Renal cortical epithelial cell (primary cell): ENCODE data around the gene FLOT1. TPM values are rescaled to one million over a fixed set of nuclear protein-coding genes. Genes with fewer than 3 reads are reported as not detected.

Experiments
- DNase-seq: peaks from one replicate; pipeline ENCODE4 v3.0.0-alpha.2; 2011; ENCODE audit warnings: low read depth
- total RNA-seq: library from RNA; depleted of rRNA; stranded (reverse); fragments of >200 nt; gene quantifications from 2 replicates; pipeline ENCODE4 v1.2.3, GENCODE V29; 2014

FLOT1 gene, protein sequence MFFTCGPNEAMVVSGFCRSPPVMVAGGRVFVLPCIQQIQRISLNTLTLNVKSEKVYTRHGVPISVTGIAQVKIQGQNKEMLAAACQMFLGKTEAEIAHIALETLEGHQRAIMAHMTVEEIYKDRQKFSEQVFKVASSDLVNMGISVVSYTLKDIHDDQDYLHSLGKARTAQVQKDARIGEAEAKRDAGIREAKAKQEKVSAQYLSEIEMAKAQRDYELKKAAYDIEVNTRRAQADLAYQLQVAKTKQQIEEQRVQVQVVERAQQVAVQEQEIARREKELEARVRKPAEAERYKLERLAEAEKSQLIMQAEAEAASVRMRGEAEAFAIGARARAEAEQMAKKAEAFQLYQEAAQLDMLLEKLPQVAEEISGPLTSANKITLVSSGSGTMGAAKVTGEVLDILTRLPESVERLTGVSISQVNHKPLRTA
- total RNA-seq, result 19.4 and 100 TPM in 2 replicates

DNA sequence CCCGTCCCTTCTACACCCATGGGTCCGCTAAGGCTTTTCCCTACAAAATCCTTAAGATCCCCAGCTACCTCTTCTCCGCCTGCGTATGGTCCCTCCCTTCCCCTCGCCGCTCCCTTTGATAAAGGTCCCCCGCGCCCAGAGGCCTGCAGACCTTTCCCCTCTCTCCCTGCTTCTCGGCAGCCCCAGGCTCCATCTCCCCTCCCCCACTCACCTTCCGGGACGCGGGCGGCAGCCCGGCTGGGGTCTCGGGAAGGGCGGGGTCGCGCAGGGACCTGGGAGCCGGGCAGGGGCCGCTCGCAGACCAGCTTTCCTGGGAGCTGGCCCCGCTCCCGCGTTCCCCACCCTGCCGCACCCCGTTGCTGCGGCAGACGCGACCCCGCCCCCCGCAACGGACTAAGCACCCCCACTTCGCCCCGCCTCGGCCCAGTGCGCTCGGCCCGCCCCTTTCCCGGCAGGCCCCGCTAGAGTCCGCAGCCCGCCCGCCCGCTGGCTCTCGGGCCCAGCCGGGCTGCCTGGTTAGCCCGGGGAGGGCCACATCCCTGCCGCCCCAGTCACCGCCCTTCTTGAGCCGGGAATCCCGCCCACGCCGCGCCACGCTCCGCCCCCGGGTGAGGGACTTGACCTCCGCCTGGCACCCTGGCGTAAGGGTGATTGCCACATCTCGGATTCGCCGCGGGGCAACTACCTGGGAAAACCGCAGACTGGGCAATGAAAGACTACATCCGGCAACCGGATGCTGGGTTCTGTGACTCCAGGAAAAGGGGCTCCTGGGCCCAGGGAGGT is at the start of gene FLOT1:
FLOT1 (minus strand) TSS at position 372 of the 783 bp plus-strand sequence. CDS start 498 bp downstream, outside the sequence.
- peak; percentile 94 for DNase-seq

DNA sequence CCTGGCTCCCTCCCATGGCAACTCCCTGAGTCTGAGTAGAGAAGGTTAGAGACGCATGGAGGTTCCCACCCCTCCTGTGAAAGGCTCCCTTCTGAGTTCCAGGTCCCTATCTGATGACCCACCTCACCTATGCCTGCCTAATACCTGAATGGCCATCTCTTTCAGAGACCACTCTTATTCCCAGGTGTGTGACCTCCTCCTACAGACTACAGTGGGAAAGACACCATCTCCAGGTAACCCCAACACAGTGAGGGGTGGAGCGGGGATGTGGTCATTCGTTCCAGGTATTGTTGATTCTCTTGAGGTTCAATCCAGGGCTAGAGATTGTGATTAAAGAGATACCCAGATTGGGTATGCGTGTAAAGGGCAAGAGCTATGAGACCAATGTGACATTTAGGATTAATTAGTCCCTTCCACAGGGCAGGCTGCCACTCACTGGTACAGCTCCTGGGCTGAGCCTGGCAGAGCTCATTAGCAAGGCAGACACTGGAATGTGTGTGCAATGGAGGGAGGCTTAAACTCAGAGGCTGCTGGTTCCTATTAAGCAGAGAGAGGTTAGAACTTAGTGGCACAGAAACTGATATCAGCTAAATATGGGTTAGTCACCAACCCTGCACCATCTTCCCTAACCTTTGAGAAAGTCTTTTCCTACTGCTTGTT is 48.4 kb upstream of the FLOT1 start:
- peak; percentile 40 for DNase-seq

DNA sequence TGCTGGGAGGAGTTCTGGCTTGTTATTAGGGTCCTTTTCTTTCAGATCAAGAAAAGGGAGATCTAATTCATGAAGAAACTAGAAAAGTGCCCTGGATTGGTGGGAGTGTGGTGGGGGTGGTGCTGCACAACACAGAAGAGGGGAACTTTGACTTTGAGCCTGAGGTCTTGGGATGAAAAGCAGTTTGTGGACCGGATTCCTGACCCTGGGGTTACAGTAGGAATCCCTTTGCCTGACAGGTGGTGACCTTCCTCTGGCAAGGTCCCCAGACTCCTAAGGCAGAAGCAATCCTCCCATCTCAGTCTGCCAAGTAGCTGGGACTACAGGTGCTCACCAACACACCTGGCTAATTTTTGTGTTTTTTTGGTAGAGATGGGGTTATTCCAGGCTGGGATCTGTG is 47.1 kb upstream of the FLOT1 start:
- DNase-seq, result no peak

DNA sequence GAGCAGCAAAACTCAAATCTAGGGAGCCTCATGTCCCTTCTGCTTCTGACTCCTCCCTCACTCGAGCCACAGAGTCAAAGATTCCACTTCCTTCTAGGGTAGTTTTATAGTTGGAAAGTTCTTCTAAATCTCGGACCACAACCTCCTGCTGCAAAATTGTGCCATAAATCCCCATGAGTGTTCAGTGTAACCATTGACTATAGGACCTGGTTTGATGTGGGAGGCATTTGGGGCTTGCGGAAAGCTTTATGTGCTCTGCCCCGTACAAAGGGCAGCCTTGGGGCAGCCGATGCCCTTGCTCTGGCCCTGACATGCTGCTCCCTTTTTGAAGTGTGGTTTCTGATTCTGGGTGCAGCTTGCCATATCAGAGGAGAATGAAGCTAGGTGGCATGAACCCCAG is 45.5 kb upstream of the FLOT1 start:
- DNase-seq, result peak; percentile 91

DNA sequence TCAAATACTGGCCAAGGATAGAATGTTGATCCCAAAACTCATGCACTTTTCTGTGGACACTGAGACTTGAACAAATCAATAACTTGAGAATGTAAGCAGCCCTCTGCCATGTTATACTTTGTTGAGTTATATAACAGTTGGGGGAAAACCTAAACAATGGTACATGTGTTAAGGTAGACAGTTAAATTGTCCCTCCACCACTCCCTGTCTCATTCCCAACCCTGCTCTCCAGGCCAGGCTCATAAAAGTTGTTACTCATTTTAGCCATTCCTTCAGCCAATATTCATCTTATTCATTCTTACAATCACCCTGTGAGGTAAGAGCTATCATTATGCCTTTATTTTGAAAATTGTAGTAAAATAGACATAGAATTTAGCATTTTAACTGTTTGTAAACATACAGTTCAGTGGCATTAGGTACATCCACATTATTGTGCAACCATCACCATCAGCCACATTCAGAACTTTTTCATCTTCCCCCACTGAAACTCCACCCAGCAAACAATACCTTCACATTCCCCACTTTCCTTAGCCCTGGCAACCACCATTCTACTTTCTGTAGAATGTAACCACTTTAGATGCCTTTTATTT is 40.0 kb upstream of the FLOT1 start:
- DNase-seq, result peak; percentile 65

DNA sequence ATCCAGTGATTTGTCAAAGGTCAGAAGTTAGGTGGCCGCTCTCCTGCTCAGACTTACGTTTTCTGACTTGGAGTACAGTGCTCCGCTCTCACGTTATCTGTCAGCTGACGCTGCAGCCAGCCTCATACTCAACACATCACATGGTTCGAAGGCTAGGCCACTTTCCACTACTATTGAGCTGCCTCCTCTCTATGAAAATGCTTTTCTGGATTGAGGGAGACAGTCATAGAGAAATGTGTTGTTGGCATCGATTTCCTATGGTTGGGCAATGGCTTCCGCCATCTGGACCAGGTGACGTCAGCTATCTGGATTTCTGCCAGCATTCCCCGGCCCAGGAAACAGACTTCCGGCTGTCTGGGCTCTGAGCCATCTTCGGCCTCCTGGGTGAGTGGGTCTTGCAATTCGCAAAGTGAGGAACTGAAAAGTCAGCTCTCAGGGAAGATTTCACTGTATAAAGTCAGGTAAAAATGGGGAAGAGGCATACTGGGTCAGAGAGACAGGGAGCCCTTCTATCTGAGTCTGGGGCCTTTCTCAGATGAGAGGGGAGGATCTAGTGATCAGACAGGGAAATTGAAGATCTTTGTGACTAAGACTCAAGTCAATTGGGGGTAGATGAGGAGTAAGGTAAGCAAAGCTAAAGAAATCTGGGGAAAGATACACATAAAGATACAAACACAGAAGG is 39.4 kb upstream of the FLOT1 start:
- DNase-seq, result peak; percentile 98

DNA sequence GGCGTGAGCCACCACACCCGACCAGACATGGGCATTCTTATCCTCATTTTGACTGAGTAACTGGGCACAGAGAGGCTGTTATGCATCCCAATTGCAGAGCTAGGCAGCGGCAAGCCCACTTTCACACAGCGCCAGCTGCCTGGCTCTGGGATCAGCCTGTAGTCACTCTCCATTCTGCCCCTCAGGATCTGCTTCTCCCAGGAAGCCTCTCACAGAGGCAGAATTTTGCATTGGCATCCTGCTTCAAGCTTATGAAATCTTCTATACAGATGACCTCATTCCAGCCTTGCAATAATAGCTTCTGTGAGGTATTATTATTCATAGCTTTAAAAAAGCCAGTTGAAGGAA is 38.9 kb upstream of the FLOT1 start:
- DNase-seq, result no peak

DNA sequence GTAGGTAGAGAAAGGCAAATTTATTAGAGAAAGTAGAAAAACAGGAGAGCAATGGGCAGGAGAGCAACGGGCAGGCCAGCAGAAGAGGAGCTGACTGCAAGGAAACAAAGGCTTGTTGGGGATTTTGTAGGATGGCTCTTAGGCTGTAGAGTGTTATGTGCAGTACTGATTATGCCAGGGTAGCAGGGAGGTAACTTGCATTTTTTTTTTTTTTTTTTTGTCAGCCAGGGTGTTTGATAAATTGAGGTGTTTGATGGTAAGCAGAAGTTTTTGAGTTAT is 38.1 kb upstream of the FLOT1 start:
- no peak for DNase-seq

DNA sequence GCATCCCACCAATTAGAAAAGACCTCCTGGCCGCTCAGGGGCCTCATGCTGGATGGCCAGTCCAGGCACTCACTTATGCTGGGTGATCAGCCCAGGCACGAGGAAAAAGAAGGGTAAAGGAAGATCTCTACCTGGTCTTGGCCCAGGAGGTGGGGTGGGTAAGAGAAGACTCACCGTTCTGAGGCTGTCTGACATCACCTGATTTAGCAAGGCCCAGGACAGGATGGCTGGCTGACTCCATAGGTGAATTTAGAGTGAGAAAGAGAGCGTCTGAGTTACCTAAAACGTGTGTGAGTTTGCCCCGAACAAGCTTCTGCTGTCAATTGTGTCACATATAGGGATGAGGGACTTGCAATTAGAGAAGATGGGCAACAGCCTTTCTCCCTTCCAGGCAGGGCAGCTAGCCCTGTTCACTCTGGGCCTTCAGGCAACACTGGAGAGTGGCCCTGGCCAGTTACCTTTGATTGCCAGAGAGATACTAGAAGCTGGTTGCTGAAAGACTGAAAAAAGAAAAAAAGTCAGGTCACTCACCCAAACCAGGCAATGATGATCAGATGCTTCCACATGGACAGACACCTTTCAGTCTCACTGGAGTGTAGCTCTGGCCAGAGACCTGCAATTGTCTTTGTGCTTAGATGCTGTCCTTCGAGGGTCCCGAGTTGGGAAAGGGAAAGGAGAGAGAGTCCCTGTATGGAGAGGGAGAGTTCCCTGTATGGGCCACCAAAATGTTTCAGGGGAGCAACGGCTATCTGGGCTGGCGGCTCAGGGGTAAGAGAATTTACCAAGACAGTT is 37.6 kb upstream of the FLOT1 start:
- no peak for DNase-seq

DNA sequence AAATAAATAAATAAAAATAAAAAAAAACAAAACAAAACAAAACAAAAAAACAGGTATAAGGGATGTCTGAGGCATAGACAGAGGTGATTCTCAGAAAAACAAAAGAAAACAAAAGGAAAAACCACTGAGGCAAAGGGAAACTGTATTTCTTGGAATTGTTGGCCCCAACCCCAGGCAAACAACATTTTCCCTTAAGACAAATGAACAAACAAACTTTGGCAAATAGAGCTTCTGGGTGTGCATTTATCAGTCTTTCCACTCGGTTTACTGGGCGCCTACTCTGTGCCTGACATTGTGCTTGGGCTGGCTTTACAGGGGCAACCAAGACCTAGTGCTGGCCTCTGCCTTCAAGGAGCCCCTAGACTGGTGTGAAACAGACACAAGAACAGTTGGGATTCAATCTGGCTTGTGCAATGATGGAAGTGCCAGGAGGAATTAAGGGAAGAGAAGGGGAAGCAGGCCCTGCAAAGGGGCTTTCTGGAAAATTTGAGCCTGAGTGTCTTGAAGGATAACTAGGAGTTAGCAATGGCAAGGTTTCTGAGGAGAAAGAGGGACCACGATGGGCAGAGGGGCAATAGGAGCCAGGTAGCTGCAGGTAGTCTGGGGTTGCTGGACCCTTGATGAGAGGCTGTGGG is 35.6 kb upstream of the FLOT1 start:
- DNase-seq, result no peak

DNA sequence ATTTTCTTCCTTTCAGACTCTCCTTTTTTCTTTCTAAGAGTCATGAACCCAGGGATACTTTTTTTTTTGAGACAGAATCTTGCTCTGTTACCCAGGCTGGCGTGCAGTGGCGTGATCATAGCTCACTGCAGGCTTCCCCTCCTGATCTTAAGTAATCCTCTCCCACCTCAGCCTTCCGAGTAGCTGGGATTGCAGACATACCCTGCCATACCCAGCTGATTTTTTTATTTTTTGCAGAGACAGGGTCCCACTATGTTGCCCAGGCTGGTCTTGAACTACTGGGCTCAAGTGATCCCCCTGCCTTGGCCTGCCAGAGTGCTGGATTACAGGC is 34.6 kb upstream of the FLOT1 start:
- no peak for DNase-seq

DNA sequence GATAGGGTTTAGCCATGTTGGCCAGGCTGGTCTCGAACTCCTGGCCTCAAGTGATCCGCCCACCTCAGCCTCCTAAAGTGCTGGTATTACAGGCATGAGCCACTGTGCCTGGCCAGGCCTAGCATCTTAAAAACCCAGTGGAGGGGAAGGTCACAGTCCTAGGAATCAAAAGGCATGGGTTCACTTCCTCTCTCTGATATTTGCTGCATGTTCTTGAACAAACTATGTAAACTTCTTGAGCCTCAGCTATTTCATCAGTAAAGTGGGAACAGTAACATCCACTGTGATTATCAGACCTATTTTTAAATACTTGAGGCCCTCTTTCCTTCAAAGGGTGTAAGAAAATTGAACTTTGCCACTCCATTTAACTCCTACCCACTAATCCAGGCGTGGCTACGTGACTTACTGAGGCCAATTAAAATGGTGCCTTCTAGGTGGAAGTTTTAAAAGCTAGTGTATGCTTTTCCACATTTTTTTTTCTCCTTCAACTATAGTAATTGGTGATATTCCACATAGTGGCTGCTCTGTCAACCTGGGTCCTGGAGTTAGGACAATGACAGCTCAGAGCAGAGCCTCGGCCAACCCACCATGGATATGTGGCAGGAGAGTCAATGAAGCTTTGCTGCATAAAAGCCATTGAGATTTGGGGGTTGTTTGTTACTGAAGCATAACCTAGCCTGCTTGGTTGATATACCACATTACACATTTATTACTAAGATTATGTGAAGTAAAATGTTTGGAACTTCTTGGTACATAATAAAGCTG is 34.1 kb upstream of the FLOT1 start:
- no peak for DNase-seq

DNA sequence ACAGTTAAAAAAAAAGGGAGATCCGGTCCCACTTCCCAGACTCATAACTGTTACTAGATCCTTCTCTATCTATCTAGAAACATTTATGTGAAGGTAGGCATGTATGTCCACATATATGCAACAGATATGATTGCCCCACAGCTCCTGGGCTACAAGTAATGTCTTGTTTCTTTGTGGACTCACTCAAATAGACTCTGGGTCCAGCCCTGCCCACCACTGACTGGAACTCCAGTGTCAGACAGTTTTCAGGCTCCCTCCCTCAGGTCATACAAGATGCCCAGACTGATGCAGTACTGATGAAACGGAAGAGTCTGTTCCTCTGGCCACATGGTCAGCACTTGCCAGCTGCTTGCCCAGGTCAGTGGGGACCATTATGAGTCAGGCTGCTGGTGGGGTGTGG is 32.6 kb upstream of the FLOT1 start:
- DNase-seq, result no peak

DNA sequence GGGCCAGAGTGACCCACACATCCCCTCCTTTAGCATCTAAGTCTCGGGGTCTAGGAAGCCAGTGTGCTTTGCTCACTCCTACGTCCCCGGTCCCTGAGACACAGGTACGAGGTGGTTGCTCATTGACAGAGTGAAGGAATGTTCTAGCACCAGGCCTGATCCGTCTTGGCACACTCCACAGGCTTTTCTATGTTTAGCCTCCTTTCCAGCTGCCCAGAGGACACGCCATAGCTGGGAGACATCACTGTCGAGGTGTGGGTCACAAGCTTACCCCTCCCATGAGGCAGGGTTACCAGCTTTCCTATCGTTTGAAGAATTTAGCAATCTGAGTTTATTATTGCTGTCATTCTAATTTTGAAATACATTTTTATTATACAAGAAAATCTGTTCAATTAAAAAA is 32.2 kb upstream of the FLOT1 start:
- no peak for DNase-seq

DNA sequence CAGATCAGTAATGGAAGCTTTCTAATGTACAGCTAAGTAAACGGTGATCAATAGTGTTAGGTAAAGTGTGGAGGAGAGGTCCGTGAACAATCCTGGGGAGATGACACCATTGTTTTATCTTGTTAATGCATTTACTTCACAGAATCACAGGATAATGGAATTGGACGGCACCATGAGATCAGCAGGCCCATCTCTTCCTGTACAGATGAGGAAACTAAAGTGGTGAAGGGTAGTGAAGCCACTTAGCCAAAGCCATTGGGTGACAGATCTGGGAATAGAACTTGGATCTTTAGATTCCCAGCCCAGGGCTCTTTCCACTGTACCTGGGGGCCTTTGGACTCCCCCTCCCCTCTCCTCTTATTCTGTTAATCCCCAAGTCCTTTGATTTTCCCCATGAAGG is 28.1 kb upstream of the FLOT1 start:
- DNase-seq, result no peak

DNA sequence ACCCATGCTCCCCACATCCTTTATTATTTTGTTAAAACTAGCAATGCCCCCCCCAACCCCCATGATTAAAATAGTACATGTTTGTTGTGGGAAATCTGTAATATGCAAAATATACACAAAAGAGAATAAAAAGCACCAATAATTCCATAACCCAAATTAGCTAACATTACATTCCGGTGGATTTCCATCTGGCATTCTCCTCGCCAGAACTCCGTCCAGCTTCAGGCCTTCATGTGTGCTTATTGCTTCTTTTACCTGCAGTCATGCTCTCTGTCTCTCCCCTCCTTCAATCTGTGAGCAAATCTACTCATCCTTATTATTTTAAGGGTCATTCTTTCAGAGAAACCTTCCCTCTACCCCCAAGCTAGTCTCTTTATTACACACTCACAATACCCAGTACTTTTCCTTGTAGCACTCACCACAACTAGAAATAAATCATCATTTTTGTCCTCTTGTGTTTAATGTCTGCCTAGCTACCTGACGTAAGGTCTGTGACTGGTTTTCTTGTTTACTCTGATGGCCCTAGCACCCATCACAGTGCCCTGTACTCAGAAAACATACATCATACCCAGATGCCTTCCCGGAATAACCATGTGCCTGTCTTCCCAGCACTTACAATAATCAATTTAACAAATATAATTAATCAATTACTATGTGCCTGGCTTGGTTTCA is 27.5 kb upstream of the FLOT1 start:
- DNase-seq, result peak; percentile 70

DNA sequence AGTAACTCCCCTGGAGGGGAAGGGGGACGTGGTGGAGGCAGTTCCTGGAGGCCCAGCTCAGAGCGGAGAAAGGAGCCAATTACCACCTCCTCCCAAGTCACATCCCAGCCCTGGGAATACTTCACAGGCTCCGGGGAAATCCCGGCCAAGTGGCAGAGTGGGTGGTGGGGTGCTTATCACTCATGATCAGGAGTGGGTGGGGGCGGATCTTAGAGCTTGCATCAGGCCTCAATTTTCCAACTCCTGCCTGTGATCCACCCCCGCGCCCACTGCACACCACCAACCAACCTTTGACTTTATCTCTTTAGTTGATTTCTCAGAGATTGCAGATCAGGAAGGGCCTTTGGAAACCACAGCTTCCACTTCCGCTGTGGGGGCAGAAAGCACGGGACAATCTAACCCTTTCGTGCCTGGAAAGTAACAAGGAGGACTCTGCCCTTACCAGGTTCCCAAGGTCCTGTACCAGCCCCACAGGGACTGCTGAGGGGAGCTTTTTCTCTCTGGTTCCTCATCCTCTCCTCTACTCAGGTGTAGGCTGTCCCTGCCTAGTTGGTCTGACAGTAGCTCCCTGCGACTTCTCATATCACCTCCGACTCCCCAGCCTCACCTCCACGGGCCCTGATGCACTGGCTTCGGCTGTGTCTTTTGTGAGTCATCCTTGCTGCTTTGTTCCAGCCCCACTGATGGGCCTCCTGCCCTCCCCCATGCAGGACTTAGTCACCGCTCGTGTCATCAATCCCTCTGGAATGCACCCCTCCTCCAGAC is 26.8 kb upstream of the FLOT1 start:
- DNase-seq, result peak; percentile 95

DNA sequence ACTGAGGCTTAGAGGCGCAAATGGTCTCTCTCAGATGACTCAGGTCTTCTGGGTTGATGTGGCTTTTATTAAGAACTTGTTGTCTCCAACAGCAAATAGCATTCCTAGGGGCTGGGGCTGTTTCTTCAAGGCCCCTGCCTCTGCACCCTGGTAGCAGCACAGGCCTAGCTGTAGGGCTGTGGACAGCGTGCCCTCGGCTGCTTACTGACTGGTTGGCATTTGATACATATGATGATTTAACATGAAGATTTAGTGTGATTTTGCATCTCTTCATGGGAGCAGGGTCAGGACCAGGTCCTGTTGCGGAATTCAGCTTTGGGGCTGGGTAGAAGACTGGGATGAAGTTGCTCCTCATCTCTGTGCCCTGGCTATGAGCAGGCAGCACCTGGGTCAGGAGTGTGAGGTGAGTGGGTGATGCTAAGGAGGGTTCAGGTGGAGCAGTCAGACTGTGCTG is 26.2 kb upstream of the FLOT1 start:
- no peak for DNase-seq

DNA sequence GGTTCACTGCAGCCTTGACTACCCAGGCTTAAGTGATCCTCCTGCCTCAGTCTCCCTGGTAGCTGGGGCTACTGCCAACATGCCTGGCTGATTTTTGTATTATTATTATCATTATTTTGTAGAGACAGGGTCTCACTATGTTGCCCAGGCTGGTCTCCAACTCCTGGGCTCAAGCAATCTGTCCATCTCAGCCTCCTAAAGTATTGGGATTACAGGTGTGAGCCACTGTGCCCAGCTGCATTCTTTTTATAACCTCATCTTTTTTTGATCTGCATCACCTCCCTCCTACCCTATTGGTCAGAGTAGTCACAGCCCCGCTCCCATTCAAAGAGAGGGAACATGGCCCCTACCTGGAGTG is 25.4 kb upstream of the FLOT1 start:
- DNase-seq, result no peak
